NCI-H748 treated with DMSO at 0.1 percent for 48 hours (cell line): Measurements from ENCODE around the gene TSNAXIP1.
"Not testable (repeated sequence)": the region's sequence is repeated elsewhere in the genome, so short reads cannot be mapped to it uniquely, and the experiment has no call there.

ENCODE experiments used
- DNase-seq: peaks from one replicate; lab custom pipeline; 2025; lab: John Stamatoyannopoulos, UW

The TSNAXIP1 gene

GRCh38 chr16:67837190-67837589 lies 30.5 kb downstream of the TSNAXIP1 start:
- not testable (repeated sequence) for DNase-seq

DNA sequence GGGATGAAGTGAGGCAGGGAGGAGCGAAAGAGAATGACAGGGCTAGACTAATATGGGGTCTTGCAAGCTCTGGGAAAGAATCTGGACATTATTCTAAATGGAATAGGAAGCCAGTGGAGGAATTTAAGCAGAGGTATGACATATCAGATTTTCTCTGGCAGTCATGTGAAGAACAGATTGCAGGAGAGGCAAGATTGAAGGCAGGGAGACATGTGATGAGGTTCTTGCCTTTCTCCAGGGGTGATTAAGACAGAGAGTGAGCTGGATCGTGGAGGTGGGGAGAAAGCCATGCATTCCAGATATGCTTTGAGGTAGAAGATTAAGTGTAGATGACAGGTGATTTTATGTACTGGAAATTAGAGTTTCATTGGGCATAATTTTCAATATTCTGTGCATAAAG lies 31.1 kb downstream of the TSNAXIP1 start:
- no peak for DNase-seq

- no peak for DNase-seq
Measured at GRCh38 chr16:67841198-67841815, 34.6 kb downstream of the TSNAXIP1 start.

DNA sequence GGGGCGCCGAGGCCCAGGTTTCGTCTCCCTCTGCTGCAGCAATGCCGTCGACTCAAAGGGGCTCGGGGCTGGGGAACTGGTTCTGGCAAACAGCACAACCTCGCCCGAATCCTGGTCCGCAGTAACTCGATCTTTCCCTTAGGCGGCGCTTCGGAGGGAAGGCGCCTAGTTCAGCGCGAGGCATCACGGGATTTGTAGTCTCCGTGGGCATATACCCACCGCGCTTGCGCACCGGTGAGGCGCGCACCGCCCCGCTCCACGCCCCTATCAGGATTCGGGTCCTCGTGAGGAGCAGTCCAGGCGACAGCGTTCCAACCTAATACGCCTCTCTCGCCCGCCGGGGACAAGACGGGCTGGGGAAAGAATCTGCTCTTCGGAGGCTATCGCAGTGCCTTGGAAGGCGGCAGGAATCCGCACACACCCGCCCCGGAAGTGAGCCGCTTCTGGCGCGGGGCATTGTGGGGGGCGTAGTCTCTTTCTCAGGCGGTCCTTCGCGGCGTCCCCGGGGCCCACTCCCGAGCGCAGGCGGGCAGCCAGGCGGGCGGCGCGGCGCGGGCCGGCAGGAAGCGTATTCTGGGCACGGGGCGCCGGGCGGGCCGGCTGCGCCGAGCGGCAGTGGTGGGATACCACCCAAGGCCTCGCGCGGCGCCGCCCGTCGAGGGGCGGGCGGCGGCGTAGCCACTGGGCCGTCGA lies 35.3 kb downstream of the TSNAXIP1 start, which contains the start of gene THAP11:
THAP11 (plus strand) TSS at position 505 of the 693 bp plus-strand sequence. CDS start 235 bp downstream, outside the sequence.
- DNase-seq, result peak; percentile 90

GRCh38 chr16:67842509-67843342 lies 36.0 kb downstream of the TSNAXIP1 start:
- no peak for DNase-seq

GRCh38 chr16:67843343-67843765 lies 36.7 kb downstream of the TSNAXIP1 start:
- no peak for DNase-seq

DNA sequence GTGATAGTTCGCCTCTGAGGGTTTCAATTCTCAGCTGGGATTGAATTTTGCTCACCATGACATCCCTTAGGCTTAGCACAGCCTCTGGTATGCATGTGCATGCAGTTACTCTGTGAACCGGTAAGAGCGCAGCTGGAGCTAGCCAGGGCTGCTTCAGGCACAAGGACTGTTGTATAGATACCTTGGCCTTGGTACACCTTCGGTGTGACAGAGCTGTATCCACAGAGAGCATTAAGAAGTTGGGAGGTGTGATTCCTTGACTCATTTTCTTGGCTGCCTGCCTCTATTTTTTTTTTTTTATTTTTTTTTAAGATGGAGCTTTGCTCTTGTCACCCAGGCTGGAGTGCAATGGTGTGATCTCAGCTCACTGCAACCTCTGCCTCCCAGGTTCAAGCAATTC lies 37.8 kb downstream of the TSNAXIP1 start:
- DNase-seq, result no peak

DNA sequence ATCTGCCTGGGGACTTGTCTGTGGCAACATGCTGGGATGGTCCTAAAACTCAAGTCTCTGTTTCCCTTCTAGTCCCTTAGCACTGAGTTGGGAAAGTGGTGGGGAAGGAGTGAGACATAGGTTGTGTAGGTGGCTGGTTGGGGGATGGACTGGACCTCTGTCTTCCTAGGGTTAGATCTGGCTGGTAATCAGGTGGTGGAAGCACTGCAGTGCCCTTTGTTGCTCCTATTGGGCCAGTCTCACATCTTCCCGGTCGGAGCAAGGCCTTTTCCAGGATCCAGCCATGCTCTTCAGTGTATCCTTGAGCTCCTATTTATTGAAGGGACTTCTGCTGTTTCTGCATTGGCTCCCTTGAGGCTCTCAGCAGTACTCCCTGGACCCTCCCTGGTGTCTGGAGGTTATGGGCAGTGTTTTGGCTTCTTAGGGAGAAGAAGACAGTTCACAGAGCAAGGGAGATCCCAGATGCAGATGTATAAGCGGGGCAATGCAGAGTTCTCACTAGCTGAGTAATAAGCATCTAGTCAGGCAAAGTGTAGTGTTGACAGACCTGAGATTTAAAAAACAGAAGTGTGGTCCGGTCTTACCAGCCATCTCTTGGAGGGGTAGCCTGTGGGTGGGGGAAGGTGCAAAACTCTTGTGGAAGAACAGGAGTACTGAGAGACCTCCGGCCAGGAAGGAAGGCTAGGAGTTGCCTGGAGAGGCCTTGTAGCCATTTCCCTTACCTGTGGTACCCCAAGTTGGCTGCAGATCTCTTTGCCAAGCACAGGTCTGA lies 38.8 kb downstream of the TSNAXIP1 start:
- DNase-seq, result no peak

GRCh38 chr16:67846063-67846319 lies 39.3 kb downstream of the TSNAXIP1 start:
- no peak for DNase-seq

DNA sequence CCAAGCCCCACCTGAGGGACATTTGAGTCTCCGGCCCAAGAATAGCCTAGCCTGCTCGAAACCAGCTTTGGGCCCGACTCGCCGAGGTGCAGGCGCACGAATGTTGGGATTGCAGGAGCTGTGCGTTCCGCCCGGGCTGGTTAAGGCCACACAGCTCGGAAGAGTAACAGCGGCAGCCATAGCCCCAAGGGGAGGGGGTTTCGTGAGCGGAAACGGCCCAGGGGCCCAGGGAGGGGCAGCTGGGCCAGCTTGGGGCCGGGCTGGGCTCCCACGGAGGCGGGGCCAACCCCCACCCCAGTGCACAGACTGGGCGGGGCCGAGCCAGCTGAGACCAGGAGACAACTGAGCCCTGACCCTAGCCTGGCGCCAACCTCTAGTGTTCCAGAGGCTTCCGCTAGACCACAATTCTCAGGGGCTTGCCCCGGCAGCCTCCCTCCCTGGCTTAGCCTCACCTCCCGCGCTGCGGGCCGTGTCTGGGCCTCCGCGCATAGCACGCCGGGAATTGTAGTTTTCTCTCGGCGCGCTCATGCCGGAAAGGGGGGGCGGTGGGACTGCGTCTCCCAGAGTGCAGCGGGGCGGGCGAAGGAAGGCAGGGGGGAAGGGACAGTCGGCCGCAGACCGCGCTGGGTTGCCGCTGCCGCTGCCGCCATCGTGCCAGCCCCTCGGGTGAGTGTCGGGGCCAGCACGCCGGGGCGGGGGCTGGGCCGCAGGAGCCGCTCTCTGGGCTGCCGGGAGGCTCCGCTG lies 39.8 kb downstream of the TSNAXIP1 start, which contains the start of gene NUTF2:
NUTF2 (plus strand) TSS at position 614 of the 744 bp plus-strand sequence. CDS start 18,198 bp downstream, outside the sequence.
- peak; percentile 67 for DNase-seq

GRCh38 chr16:67847064-67847861 lies 40.6 kb downstream of the TSNAXIP1 start, which contains the start of gene CENPT:
CENPT (minus strand) TSS chr16:67847693; CDS start chr16:67833859, 13,834 bp downstream.
- DNase-seq, result no peak

GRCh38 chr16:67848118-67848517 lies 41.4 kb downstream of the TSNAXIP1 start:
- DNase-seq, result no peak

GRCh38 chr16:67853670-67854069 lies 47.0 kb downstream of the TSNAXIP1 start:
- DNase-seq, result no peak

DNA sequence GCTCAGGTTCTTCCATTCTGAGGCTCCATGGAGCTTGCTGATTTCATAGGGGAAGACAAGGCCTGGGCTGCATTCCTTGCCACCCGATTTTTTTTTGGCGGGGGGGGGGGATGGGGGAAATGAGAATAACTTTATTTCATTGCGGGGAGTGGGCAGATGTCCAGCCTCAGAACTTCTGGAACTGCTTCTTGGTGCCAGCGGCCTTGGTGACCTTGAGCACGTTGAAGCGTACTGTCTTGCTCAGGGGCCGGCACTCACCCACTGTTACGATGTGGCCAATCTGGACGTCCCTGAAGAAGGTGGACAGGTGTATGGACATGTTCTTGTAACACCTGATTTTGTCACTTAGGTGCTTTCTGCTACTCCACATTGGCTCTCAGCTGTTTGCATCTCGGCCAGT lies 49.1 kb downstream of the TSNAXIP1 start:
- no peak for DNase-seq

GRCh38 chr16:67856927-67857546 lies 50.3 kb downstream of the TSNAXIP1 start:
- DNase-seq, result no peak

GRCh38 chr16:67857547-67858233 lies 51.0 kb downstream of the TSNAXIP1 start:
- DNase-seq, result peak; percentile 87

- no peak for DNase-seq
Measured at GRCh38 chr16:67858500-67858899, 51.8 kb downstream of the TSNAXIP1 start.

DNA sequence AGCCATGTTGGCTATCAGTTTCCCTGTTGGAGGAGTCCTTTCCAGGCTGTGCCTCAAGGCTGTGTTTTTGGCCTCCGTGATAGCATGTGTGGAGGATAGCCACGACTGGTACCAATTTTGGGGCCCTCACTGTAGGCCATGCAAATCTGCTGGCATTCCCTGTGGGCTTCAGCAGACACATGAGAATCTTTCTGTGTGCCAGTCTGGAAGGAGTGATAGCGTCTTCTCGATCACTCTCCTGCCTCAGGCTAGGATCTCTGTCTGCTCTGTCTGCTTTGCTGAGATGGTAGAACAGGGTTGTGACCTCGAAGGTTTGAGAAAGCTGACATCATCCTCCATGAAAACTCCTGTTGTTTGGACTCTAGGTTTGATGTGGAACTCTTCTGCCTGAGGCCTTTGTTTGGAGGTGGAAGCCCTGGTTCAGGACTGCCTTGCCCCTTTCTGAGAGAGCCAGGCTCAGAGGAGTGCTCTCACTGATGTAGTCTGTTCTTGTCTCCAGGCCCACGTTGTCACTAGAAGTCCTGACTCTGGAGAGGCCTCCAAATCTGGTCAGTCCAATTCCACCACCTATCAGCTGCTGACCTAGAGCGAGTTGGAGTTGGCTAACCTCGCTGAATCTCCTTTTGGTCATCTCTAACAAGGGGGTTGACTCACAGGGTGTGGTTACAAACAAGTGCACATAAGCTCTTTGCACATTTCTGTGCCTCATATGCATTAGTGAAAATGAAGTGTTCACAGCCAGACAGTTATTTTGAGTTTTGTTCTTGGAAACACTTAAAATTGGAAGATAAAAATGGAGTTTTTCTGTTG lies 54.1 kb downstream of the TSNAXIP1 start:
- no peak for DNase-seq
